ENCODE measurements around the gene SYNE3.

Gene SYNE3

GRCh38 chr14:95471476-95471875 lies 45.0 kb downstream of the SYNE3 start:
- no peak for DNase-seq

DNA sequence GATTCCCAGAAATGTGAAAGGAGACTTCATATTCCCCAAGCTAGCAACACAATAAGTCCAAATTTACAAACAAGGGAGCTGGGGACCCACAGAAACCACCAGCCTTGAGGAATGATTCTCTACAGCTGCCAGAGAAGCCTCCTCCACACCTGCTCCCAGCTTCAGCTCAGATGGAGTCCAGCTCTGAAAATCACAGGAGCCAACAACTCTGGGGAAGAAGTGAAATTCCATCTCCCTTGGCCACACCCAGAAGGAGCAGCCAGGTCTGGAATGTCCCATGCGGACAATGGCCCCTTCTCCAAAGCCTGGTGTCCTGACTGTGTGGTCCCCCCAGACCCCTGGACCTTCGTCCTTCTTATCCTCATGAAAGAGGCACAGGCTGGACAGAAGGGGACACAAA lies 45.4 kb downstream of the SYNE3 start:
- DNase-seq: no peak

GRCh38 chr14:95469134-95469481 lies 47.3 kb downstream of the SYNE3 start:
- DNase-seq: no peak

GRCh38 chr14:95468448-95469133 lies 47.9 kb downstream of the SYNE3 start:
- no peak for DNase-seq

DNA sequence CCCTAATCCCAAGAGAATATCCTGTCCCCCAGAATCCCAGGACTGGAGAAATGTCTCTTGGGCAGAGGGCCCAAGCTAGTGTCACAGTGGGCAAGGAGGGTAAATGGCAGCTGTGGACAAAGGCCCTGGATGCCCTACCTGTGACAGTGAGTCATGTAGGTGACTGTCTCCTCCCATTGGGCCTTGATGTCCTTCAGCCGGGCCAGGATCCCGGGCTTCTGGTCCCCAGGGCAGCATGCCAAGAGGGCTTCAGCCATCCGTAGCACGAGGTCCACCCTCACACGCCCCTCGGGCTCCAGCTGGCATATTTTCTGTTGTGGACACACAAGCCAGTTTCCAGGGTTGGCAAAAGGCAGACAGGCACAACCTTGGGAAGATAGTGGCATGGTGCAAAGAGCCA lies 48.8 kb downstream of the SYNE3 start:
- no peak for DNase-seq

- DNase-seq: no peak
These were observed 49.2 kb downstream of the SYNE3 start for GRCh38 chr14:95467232-95467631.
